SJSA1 (cell line): Measurements from ENCODE around the gene MEPCE. TPM values are rescaled to one million over a fixed set of nuclear protein-coding genes. Genes with fewer than 3 reads are reported as not detected.

Experiments used
- DNase-seq, 2 experiments: peaks; one replicate each; pipeline ENCODE4 v3.0.0-alpha.2; 2015 to 2020; ENCODE audit warnings: low spot score in 2 of 2, low read depth in 1 of 2
- H3K27ac ChIP-seq: fragments of 250-450 bp; sonication (Bioruptor Pico); 2 replicates; pipeline ENCODE4 v1.5.1; 2020; ENCODE audit warnings: mild to moderate bottlenecking, moderate library complexity
- H3K27me3 ChIP-seq: fragments of 250-450 bp; sonication (Bioruptor Pico); replicated peaks from 2 replicates; pipeline ENCODE4 v1.5.1; 2020; ENCODE audit warnings: mild to moderate bottlenecking, moderate library complexity
- H3K36me3 ChIP-seq: fragments of 250-450 bp; sonication (Bioruptor Pico); 2 replicates; pipeline ENCODE4 v1.5.1; 2020; ENCODE audit warnings: mild to moderate bottlenecking
- H3K4me1 ChIP-seq: fragments of 250-450 bp; sonication (Bioruptor Pico); replicated peaks from 2 replicates; pipeline ENCODE4 v1.6.1; 2021; ENCODE audit warnings: mild to moderate bottlenecking
- H3K4me3 ChIP-seq: fragments of 250-450 bp; sonication (Bioruptor Pico); 2 replicates; pipeline ENCODE4 v1.5.1; 2020; ENCODE audit warnings: mild to moderate bottlenecking
- H3K9me3 ChIP-seq: fragments of 250-450 bp; sonication (Bioruptor Pico); replicated peaks from 2 replicates; pipeline ENCODE4 v1.5.1; 2020; ENCODE audit warnings: mild to moderate bottlenecking
- total RNA-seq: library from RNA; depleted of rRNA; stranded (reverse); fragments of >200 nt; shearing (Covaris generic); gene quantifications from 2 replicates; pipeline ENCODE4 v1.2.3, GENCODE V29; 2014; rRNA removed

MEPCE gene
- total RNA-seq, 1 experiment from 2014 or later, result 25.6 TPM

DNA sequence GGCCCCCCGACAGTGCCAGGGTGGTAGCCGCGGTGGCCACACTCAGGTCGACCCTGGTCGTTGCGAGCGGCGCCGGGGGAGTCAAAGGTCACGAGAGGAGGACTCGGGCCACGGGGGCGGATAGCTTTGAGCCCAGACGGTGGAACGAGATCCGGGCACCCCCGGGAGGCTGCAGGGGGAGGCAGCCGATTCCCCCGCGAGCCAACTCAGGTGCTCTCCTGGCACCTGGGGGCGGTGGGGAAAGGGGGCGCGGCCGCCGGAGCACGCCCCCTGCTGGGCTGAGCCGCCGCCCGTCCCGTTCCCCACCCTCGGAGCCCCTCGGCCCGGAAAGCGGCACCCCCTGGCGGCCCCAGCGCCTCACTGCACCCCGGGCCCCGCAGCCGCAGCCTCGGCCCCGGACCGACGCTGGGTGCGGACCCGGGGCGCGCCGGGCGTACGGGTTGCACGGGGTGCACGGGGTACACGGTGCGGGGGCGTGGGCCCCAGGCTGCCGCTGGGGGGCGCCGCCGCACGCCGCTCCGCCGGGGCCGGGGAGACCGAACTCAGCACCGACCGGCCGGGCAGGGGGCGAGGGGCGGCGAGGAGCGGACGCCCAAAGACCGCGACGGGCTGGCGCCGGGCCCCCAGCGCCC lies 53.6 kb downstream of the MEPCE start:
- Histone ChIP-seq H3K4me1 (peaks cover 22% of the 10 kb centered on the region), H3K27ac (no peak overlapping the region)
- DNase-seq, result peak; percentile 63 to 71

More for the DNA sequence above, 53.6 kb downstream of the MEPCE start:
- Histone ChIP-seq H3K4me3 (peak overlapping the region; percentile 61), H3K36me3 (peaks cover 7% of the 10 kb centered on the region; the same call in 1 of the 2 replicates), H3K27me3 (no peaks in the 10 kb centered on the region), H3K9me3 (no peaks in the 10 kb centered on the region)

Other genes with a start within 250 kb of the MEPCE start
- 1.7 TPM in 1 of 2 replicates, not detected in the other for gene PVRIG, start 209.9 kb upstream of the MEPCE start, total RNA-seq
- gene SPDYE3, start 122.1 kb upstream of the MEPCE start, total RNA-seq, result not detected in 2 replicates
- 16.1 and 18.8 TPM in 2 replicates for gene PILRB, start 71.7 kb upstream of the MEPCE start, total RNA-seq
- 0.18 and 1.7 TPM in 2 replicates for gene PILRA, start 56.3 kb upstream of the MEPCE start, total RNA-seq
- gene ZCWPW1, start 1.1 kb upstream of the MEPCE start, total RNA-seq, result 1.1 and 1.2 TPM in 2 replicates
- gene PPP1R35, start 6.7 kb downstream of the MEPCE start, total RNA-seq, result 56.4 and 71.5 TPM in 2 replicates
- 0.66 TPM in 1 of 2 replicates, not detected in the other for gene SPACDR, start 34.4 kb downstream of the MEPCE start, total RNA-seq
- gene TSC22D4, start 49.4 kb downstream of the MEPCE start, total RNA-seq, result 25.3 and 32.7 TPM in 2 replicates
- 0.63 and 0.87 TPM in 2 replicates for gene NYAP1, start 54.1 kb downstream of the MEPCE start, total RNA-seq
- gene AGFG2, start 109.4 kb downstream of the MEPCE start, total RNA-seq, result 15.6 and 24.2 TPM in 2 replicates
- 0.60 TPM in 1 of 2 replicates, not detected in the other for gene SAP25, start 144.1 kb downstream of the MEPCE start, total RNA-seq
- gene LRCH4, start 156.3 kb downstream of the MEPCE start, total RNA-seq, result 17.0 and 19.5 TPM in 2 replicates
- 0.13 TPM in 1 of 2 replicates, not detected in the other for gene FBXO24, start 156.5 kb downstream of the MEPCE start, total RNA-seq
- 73.1 and 75.6 TPM in 2 replicates for gene PCOLCE, start 172.5 kb downstream of the MEPCE start, total RNA-seq
- gene MOSPD3, start 182.7 kb downstream of the MEPCE start, total RNA-seq, result 10.9 and 11.0 TPM in 2 replicates
- gene TFR2, start 211.7 kb downstream of the MEPCE start, total RNA-seq, result not detected in 2 replicates
- gene ACTL6B, start 226.6 kb downstream of the MEPCE start, total RNA-seq, result not detected in 2 replicates
- gene GNB2, start 243.9 kb downstream of the MEPCE start, total RNA-seq, result 63.4 and 70.6 TPM in 2 replicates